Suprapubic skin (tissue), 3 donors: Measurements from ENCODE around the gene ARHGEF3.

ENCODE experiments used
- POLR2AphosphoS5 ChIP-seq, 3 donors: sonication (generic); formaldehyde crosslinking; IDR thresholded peaks; one replicate each; pipeline ENCODE4 v1.6.1; 2017; ENCODE audit warnings: antibody characterized with exemption in 3 of 3
- TF ChIP-seq, protein P1 (sequence below), 2 donors: fragments of 200-600 bp in 1 of 2; fragments of 450-650 bp in 1 of 2; sonication (generic) in 1 of 2; IDR thresholded peaks; one replicate each; pipeline ENCODE4 v1.5.1; 2016 to 2019; ENCODE audit warnings: antibody characterized with exemption in 2 of 2, mild to moderate bottlenecking in 1 of 2, moderate library complexity in 1 of 2

DNA sequence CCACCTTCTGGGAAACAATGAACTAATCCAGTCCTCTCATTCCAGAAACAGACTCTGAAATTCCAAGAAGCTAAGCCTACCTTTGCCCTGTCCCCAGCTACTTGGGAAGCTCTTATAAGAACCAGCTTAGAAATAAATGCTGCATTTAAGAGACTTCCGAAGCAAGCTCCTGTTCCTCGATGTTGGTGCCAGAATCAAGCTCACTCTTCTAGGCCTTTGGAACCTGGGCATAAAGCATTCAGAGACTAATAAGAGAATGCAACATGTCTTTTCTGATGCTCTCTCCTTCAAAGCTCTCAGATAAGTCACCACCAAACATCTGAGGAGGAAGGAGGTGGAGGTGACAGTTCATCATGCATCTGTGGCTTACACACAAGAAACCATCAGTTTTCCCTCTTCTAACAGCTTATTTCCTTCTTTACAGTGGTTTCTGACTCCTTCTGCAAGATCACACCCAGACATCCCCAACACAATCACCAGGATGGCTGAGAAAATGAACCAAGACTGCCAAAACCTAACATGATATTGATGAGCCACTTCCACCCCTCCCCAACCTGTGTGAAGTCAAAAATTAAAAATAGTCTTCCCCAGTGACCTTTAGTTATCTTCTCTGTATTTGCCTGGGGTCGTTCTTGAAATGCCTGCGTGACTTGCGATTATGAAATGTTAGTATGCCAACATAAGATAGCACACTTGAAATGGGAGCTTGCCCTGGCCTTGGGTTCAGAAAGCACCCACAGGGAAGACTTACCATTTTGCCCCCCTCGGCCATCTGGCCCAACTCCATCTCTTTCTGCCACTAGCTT, 11.5 kb downstream of the ARHGEF3 start:
- TF ChIP-seq, protein P1, sequence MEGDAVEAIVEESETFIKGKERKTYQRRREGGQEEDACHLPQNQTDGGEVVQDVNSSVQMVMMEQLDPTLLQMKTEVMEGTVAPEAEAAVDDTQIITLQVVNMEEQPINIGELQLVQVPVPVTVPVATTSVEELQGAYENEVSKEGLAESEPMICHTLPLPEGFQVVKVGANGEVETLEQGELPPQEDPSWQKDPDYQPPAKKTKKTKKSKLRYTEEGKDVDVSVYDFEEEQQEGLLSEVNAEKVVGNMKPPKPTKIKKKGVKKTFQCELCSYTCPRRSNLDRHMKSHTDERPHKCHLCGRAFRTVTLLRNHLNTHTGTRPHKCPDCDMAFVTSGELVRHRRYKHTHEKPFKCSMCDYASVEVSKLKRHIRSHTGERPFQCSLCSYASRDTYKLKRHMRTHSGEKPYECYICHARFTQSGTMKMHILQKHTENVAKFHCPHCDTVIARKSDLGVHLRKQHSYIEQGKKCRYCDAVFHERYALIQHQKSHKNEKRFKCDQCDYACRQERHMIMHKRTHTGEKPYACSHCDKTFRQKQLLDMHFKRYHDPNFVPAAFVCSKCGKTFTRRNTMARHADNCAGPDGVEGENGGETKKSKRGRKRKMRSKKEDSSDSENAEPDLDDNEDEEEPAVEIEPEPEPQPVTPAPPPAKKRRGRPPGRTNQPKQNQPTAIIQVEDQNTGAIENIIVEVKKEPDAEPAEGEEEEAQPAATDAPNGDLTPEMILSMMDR (IDR thresholded peaks at IDR 0.05), result no peak
- no peak for TF ChIP-seq POLR2AphosphoS5 (IDR thresholded peaks at IDR 0.05)
